Spleen (tissue), 7 donors: ENCODE data around the gene XPR1.

Experiments used
- CTCF ChIP-seq, 11 experiments: fragments of 200-600 bp in 7 of 11; fragments of 450-650 bp in 4 of 11; sonication (generic) in 4 of 11; IDR thresholded peaks in 8 of 11; conservative IDR thresholded peaks in 3 of 11; 1 replicate in 7 of 11; 2 replicates in 4 of 11; pipeline versions ENCODE4 v1.4.0 to v1.8.0; 2016 to 2021; ENCODE audit warnings: antibody characterized with exemption in 11 of 11, inconsistent platforms in 4 of 11, mild to moderate bottlenecking in 1 of 11
- POLR2AphosphoS5 ChIP-seq, 3 donors: sonication (generic); formaldehyde crosslinking; IDR thresholded peaks; one replicate each; pipeline ENCODE4 v1.5.1; 2017; ENCODE audit warnings: antibody characterized with exemption in 3 of 3
- donor health status: DM: no; HTN: no; CAD: no; lungs with moderate emphysema.
- donor health status: DM: no; HTN: no; CAD: no.
- donor health status: DM: no; HTN: no; CAD: no.

- TF ChIP-seq CTCF (IDR thresholded peaks at IDR 0.05 in 8 of 11, conservative IDR thresholded peaks at IDR 0.05 in 3 of 11) (no peak), POLR2AphosphoS5 (IDR thresholded peaks at IDR 0.05) (no peak)
These were observed 173.5 kb downstream of the XPR1 start for GRCh38 chr1:180805316-180805715.
